ENCODE data around the gene LGR6. TPM values are rescaled to one million over a fixed set of nuclear protein-coding genes. Genes with fewer than 3 reads are reported as not detected.

Gene LGR6
- not detected in 2 replicates for total RNA-seq

DNA sequence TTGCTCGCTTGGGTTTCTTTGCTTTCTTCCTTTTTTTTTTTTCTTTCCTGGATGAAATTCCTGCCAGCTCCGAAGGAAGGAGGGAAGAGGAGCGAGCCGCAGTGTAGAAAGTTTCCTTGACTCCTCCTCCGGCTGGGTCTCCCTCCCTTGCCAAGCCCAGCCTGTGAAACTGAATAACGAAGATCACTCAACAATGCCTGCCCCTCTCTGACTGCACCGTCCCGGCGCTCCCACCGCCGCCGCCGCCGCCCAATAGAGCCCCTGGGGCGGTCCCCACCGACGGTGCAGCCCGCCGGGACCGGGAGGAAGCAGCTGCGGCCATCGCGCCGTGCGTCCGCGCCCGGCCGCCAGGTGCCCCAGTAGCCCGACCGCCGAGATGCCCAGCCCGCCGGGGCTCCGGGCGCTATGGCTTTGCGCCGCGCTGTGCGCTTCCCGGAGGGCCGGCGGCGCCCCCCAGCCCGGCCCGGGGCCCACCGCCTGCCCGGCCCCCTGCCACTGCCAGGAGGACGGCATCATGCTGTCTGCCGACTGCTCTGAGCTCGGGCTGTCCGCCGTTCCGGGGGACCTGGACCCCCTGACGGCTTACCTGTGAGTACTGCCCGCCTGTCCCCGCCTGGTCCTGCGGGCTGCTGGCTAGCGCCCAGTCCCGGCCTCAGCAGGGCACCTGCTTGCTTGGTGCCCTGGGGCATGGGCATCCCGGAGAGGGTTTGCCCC is at the start of gene LGR6:
Gene LGR6 (plus strand): TSS at position 186 of the 714 bp plus-strand sequence. CDS start 191 bp downstream, at position 377.

GRCh38 chr1:202144402-202145067 is 49.1 kb upstream of the LGR6 start, which contains the start of gene ARL8A:
Gene ARL8A, minus strand, starts transcription at chr1:202144737. Its CDS starts 165 bp downstream, at chr1:202144572.

GRCh38 chr1:202160377-202160940 is 33.1 kb upstream of the LGR6 start, which contains the start of gene PTPN7:
Gene PTPN7, minus strand, starts transcription at chr1:202160602. Its CDS starts 1,200 bp downstream, at chr1:202159402.

GRCh38 chr1:202348509-202349205 is 155.1 kb downstream of the LGR6 start, which contains the start of gene PPP1R12B:
Gene PPP1R12B, plus strand, starts transcription at chr1:202348699. Its CDS starts 153 bp downstream, at chr1:202348852.

Other genes starting within 250 kb of the LGR6 start
- 22.2 and 40.4 TPM in 2 replicates for gene LMOD1, start 247.3 kb upstream of the LGR6 start, total RNA-seq
- 52.6 and 61.4 TPM in 2 replicates for gene TIMM17A, start 238.3 kb upstream of the LGR6 start, total RNA-seq
- gene RNPEP, start 211.2 kb upstream of the LGR6 start, total RNA-seq: 73.0 and 82.5 TPM in 2 replicates
- gene ELF3, start 183.2 kb upstream of the LGR6 start, total RNA-seq: 0.20 and 2.2 TPM in 2 replicates
- 0.03 TPM in 1 of 2 replicates, not detected in the other for gene GPR37L1, start 70.9 kb upstream of the LGR6 start, total RNA-seq
- 26.2 and 36.1 TPM in 2 replicates for gene ARL8A, start 49.1 kb upstream of the LGR6 start, total RNA-seq
- not detected in 2 replicates for gene PTPN7, start 33.2 kb upstream of the LGR6 start, total RNA-seq
- 5.0 and 9.1 TPM in 2 replicates for gene UBE2T, start 148.1 kb downstream of the LGR6 start, total RNA-seq
- gene PPP1R12B, start 154.9 kb downstream of the LGR6 start, total RNA-seq: 19.4 and 21.9 TPM in 2 replicates